GM23338 (cell line): ENCODE data around the gene YIF1A. TPM values are rescaled to one million over a fixed set of nuclear protein-coding genes. Genes with fewer than 3 reads are reported as not detected.

Experiments
- ATAC-seq: fragments of 200-7000 bp; cut with Tn5 transposase; 3 replicates; pipeline ENCODE4 v1.9.1; 2020
- DNase-seq: peaks from one replicate; pipeline ENCODE4 v3.0.0-alpha.2; 2015; ENCODE audit warnings: low spot score
- H2AFZ ChIP-seq: fragments of 200-600 bp; sonication (generic); 2 replicates; pipeline ENCODE4 v1.8.0; 2016; ENCODE audit warnings: antibody characterized with exemption, mild to moderate bottlenecking, moderate library complexity
- H3F3A ChIP-seq: fragments of 200-600 bp; sonication (generic); replicated peaks from 2 replicates; pipeline ENCODE4 v1.8.0; 2017; ENCODE audit warnings: antibody characterized with exemption, mixed run types, low read depth
- H3K27ac ChIP-seq: fragments of 200-600 bp; sonication (generic); 2 replicates; pipeline ENCODE4 v1.6.1; 2016; ENCODE audit warnings: low read depth
- H3K27me3 ChIP-seq: fragments of 200-600 bp; sonication (generic); 2 replicates; pipeline ENCODE4 v1.8.0; 2016; ENCODE audit warnings: mild to moderate bottlenecking, mixed run types, moderate library complexity; ENCODE audit not compliant: insufficient read depth
- H3K36me3 ChIP-seq: fragments of 200-600 bp; sonication (generic); 2 replicates; pipeline ENCODE4 v1.8.0; 2016; ENCODE audit warnings: mild to moderate bottlenecking; ENCODE audit not compliant: insufficient read depth
- H3K4me1 ChIP-seq: fragments of 200-600 bp; sonication (generic); 2 replicates; pipeline ENCODE4 v1.8.0; 2016; ENCODE audit warnings: mild to moderate bottlenecking, moderate library complexity; ENCODE audit not compliant: insufficient read depth
- H3K4me2 ChIP-seq: fragments of 200-600 bp; sonication (generic); 2 replicates; pipeline ENCODE4 v1.7.1; 2017; ENCODE audit warnings: mixed run types
- H3K4me3 ChIP-seq: fragments of 200-600 bp; sonication (generic); 2 replicates; pipeline ENCODE4 v1.6.1; 2016; ENCODE audit warnings: mixed run types
- H3K79me2 ChIP-seq: fragments of 200-600 bp; sonication (generic); replicated peaks from 2 replicates; pipeline ENCODE4 v1.8.0; 2017; ENCODE audit warnings: mild to moderate bottlenecking; ENCODE audit not compliant: insufficient read depth
- H3K9me2 ChIP-seq: fragments of 200-600 bp; sonication (generic); 2 replicates; pipeline ENCODE4 v1.8.0; 2017; ENCODE audit not compliant: insufficient read depth
- H4K20me1 ChIP-seq: fragments of 200-600 bp; sonication (generic); replicated peaks from 2 replicates; pipeline ENCODE4 v1.8.0; 2017; ENCODE audit warnings: mild to moderate bottlenecking; ENCODE audit not compliant: insufficient read depth
- H3K27ac Mint-ChIP-seq: 2 replicates; pipeline ENCODE4 v1.8.0; 2020; ENCODE audit warnings: inconsistent platforms, mild to moderate bottlenecking, moderate library complexity, mixed read lengths
- H3K27me3 Mint-ChIP-seq: 3 replicates; pipeline ENCODE4 v1.8.0; 2022; ENCODE audit warnings: low read depth, mild to moderate bottlenecking, moderate library complexity, mixed read lengths, inconsistent platforms; ENCODE audit not compliant: insufficient read depth, poor library complexity
- H3K36me3 Mint-ChIP-seq: 3 replicates; pipeline ENCODE4 v1.8.0; 2021; ENCODE audit warnings: low read depth, mild to moderate bottlenecking, inconsistent platforms, moderate library complexity, mixed read lengths
- H3K4me1 Mint-ChIP-seq: 3 replicates; pipeline ENCODE4 v1.8.0; 2020; ENCODE audit warnings: mild to moderate bottlenecking, inconsistent platforms, mixed read lengths
- H3K4me3 Mint-ChIP-seq: 3 replicates; pipeline ENCODE4 v1.8.0; 2021; ENCODE audit warnings: moderate library complexity, mild to moderate bottlenecking, inconsistent platforms, mixed read lengths
- H3K9me3 Mint-ChIP-seq: 3 replicates; pipeline ENCODE4 v1.8.0; 2020; ENCODE audit warnings: moderate library complexity, mild to moderate bottlenecking, inconsistent platforms, mixed read lengths
- JUNB ChIP-seq: IDR thresholded peaks from one replicate; pipeline ENCODE4 v1.6.1; 2016; ENCODE audit warnings: antibody characterized with exemption; ENCODE audit not compliant: unreplicated experiment
- NANOG ChIP-seq: IDR thresholded peaks from 2 replicates; pipeline ENCODE4 v1.6.1; 2016; ENCODE audit warnings: antibody characterized with exemption, borderline replicate concordance
- POLR2AphosphoS5 ChIP-seq: IDR thresholded peaks from 2 replicates; pipeline ENCODE4 v1.6.1; 2016; ENCODE audit warnings: antibody characterized with exemption, low read depth
- ZNF331 ChIP-seq: fragments of 250-450 bp; sonication (Bioruptor Pico); IDR thresholded peaks from 2 replicates; pipeline ENCODE4 v1.5.0; 2020; ENCODE audit warnings: low read depth, mild to moderate bottlenecking, moderate library complexity
- polyA plus RNA-seq: library from polyadenylated mRNA; unstranded; fragments of >200 nt; fragmentation: Nextera tagmentation; extraction: Ambion mirVana; gene quantifications from 2 replicates; pipeline ENCODE4 v1.2.1, GENCODE V29; 2016
- total RNA-seq: library from RNA; depleted of rRNA; stranded (reverse); fragments of >200 nt; shearing (Covaris generic); gene quantifications from 2 replicates; pipeline ENCODE4 v1.2.3, GENCODE V29; 2014
- TF ChIP-seq, protein P1 (sequence below), 2 experiments: fragments of 200-600 bp in 1 of 2; sonication (generic) in 1 of 2; conservative IDR thresholded peaks; 2 replicates each; pipeline versions ENCODE4 v1.5.1 to v1.6.1; 2016 to 2017; ENCODE audit warnings: antibody characterized with exemption in 2 of 2, low read depth in 2 of 2, mild to moderate bottlenecking in 2 of 2, moderate library complexity in 1 of 2
- TF ChIP-seq, protein P2 (sequence below): IDR thresholded peaks from one replicate; pipeline ENCODE4 v1.6.1; 2018; ENCODE audit warnings: antibody characterized with exemption; ENCODE audit not compliant: unreplicated experiment
- TF ChIP-seq, protein P3 (sequence below): IDR thresholded peaks from 2 replicates; pipeline ENCODE4 v1.6.1; 2016; ENCODE audit warnings: antibody characterized with exemption

Gene YIF1A
- total and polyA plus RNA-seq, 2 experiments from 2014 or later: 75.6 to 87.0 TPM

GRCh38 chr11:66268952-66269905 is 19.7 kb downstream of the YIF1A start:
- no peaks in the 10 kb centered on the region for H3K36me3 ChIP-seq
- H3K4me3 ChIP-seq: peak overlapping the region; percentile 95
- Mint-ChIP-seq H3K4me1 (peaks cover 16% of the 10 kb centered on the region), H3K27me3 (peaks cover 8% of the 10 kb centered on the region), H3K36me3 (peaks cover 41% of the 10 kb centered on the region), H3K4me3 (peak overlapping the region; percentile 93), H3K9me3 (no peaks in the 10 kb centered on the region), H3K27ac (peak overlapping the region; percentile 69)
- H3K4me2 ChIP-seq: peak overlapping the region; percentile 98
- ATAC-seq (peak; percentile 2), DNase-seq (peak; percentile 72)
- no peaks in the 10 kb centered on the region for H3K27me3 ChIP-seq
- H3K27ac ChIP-seq: peak overlapping the region; percentile 86
- no peaks in the 10 kb centered on the region for H3K4me1 ChIP-seq
- peaks cover 7% of the 10 kb centered on the region for H4K20me1 ChIP-seq
- no peak overlapping the region for H2AFZ ChIP-seq
- TF ChIP-seq NANOG: no peak
- TF ChIP-seq, protein P1, sequence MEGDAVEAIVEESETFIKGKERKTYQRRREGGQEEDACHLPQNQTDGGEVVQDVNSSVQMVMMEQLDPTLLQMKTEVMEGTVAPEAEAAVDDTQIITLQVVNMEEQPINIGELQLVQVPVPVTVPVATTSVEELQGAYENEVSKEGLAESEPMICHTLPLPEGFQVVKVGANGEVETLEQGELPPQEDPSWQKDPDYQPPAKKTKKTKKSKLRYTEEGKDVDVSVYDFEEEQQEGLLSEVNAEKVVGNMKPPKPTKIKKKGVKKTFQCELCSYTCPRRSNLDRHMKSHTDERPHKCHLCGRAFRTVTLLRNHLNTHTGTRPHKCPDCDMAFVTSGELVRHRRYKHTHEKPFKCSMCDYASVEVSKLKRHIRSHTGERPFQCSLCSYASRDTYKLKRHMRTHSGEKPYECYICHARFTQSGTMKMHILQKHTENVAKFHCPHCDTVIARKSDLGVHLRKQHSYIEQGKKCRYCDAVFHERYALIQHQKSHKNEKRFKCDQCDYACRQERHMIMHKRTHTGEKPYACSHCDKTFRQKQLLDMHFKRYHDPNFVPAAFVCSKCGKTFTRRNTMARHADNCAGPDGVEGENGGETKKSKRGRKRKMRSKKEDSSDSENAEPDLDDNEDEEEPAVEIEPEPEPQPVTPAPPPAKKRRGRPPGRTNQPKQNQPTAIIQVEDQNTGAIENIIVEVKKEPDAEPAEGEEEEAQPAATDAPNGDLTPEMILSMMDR (conservative IDR thresholded peaks at IDR 0.05; ENCODE audit: low read depth in 2 of 2): peak; percentile 23 to 42
- no peak for TF ChIP-seq ZNF331 (CRISPR knock-in tag)
- TF ChIP-seq, protein P2, sequence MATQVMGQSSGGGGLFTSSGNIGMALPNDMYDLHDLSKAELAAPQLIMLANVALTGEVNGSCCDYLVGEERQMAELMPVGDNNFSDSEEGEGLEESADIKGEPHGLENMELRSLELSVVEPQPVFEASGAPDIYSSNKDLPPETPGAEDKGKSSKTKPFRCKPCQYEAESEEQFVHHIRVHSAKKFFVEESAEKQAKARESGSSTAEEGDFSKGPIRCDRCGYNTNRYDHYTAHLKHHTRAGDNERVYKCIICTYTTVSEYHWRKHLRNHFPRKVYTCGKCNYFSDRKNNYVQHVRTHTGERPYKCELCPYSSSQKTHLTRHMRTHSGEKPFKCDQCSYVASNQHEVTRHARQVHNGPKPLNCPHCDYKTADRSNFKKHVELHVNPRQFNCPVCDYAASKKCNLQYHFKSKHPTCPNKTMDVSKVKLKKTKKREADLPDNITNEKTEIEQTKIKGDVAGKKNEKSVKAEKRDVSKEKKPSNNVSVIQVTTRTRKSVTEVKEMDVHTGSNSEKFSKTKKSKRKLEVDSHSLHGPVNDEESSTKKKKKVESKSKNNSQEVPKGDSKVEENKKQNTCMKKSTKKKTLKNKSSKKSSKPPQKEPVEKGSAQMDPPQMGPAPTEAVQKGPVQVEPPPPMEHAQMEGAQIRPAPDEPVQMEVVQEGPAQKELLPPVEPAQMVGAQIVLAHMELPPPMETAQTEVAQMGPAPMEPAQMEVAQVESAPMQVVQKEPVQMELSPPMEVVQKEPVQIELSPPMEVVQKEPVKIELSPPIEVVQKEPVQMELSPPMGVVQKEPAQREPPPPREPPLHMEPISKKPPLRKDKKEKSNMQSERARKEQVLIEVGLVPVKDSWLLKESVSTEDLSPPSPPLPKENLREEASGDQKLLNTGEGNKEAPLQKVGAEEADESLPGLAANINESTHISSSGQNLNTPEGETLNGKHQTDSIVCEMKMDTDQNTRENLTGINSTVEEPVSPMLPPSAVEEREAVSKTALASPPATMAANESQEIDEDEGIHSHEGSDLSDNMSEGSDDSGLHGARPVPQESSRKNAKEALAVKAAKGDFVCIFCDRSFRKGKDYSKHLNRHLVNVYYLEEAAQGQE: no peak
- no peaks in the 10 kb centered on the region for H3K9me2 ChIP-seq
- H3F3A ChIP-seq: 0 out of 2 replicates have a peak, but pooled peaks cover 14% of the 10 kb centered on the region
- peaks cover 20% of the 10 kb centered on the region for H3K79me2 ChIP-seq

DNA sequence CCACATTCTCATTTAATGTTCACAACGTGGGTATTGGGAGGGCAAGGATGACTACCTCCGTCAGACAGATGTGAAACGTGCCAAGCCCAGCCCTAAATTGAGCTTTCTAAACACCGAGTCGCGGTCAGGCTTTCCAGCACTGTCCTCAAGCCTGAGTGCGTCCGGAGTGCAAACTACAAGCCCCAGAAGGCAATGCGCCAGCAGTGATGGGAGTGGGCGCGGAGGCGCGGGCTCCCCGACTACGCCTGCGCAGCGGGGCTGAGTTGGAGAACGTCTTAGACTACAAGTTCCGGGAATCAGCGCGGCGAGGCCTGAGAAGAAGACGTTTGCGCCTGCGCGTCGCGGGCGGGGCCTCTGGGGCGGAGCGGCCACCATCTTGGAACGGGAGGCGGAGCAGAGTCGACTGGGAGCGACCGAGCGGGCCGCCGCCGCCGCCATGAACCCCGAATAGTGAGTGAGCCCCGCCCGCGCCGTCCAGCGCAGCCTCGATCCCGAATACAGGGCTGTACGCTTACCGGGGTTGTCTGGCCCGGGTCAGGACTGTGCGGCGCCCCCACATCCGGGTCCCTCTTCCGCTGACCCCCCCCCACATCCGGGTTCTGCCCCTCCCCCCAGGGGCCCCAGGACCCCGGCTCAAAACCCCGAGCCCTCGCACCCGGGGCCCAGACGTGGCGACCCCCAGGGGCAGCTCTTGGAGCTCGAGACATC is 20.5 kb downstream of the YIF1A start, which contains the start of gene RAB1B:
TSS of gene RAB1B (plus strand) at position 396 of the 708 bp plus-strand sequence. CDS start at position 437, 41 bp downstream.
- Histone ChIP-seq H3K4me1 (no peaks in the 10 kb centered on the region), H2AFZ (peak within 1 kb of the TSS; percentile 11; the same call in 1 of the 2 replicates), H3K27me3 (no peaks in the 10 kb centered on the region), H3K4me3 (peak within 1 kb of the TSS; percentile 95), H3K4me2 (peak within 1 kb of the TSS; percentile 98), H3K27ac (peak within 1 kb of the TSS; percentile 86), H3K9me2 (no peaks in the 10 kb centered on the region), H3K79me2 (peaks cover 20% of the 10 kb centered on the region), H4K20me1 (peaks cover 7% of the 10 kb centered on the region), H3K36me3 (no peaks in the 10 kb centered on the region), H3F3A (0 out of 2 replicates have a peak, but pooled peaks cover 14% of the 10 kb centered on the region)
- peaks cover 38% of the 10 kb centered on the region for H3K36me3 Mint-ChIP-seq
- TF ChIP-seq, protein P3, sequence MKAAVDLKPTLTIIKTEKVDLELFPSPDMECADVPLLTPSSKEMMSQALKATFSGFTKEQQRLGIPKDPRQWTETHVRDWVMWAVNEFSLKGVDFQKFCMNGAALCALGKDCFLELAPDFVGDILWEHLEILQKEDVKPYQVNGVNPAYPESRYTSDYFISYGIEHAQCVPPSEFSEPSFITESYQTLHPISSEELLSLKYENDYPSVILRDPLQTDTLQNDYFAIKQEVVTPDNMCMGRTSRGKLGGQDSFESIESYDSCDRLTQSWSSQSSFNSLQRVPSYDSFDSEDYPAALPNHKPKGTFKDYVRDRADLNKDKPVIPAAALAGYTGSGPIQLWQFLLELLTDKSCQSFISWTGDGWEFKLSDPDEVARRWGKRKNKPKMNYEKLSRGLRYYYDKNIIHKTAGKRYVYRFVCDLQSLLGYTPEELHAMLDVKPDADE: peak; percentile 91
- TF ChIP-seq, protein P2: no peak
- TF ChIP-seq JUNB (no peak), POLR2AphosphoS5 (peak; percentile 66)
- TF ChIP-seq, protein P1 (conservative IDR thresholded peaks at IDR 0.05; ENCODE audit: low read depth in 2 of 2): 0 out of 4 replicates have a peak, but pooled peaks of 1 of the 2 experiments have one; percentile 7
- DNase-seq (peak; percentile 100), ATAC-seq (peak; percentile 80)
- H3K4me1 Mint-ChIP-seq: peaks cover 16% of the 10 kb centered on the region
- no peaks in the 10 kb centered on the region for H3K9me3 Mint-ChIP-seq
- H3K27ac Mint-ChIP-seq: peak within 1 kb of the TSS; percentile 94
- H3K27me3 Mint-ChIP-seq: peaks cover 9% of the 10 kb centered on the region
- peak within 1 kb of the TSS; percentile 93 for H3K4me3 Mint-ChIP-seq
